Liver (tissue), 3 donors: ENCODE data around the gene AOPEP.

Source experiments
- CTCF ChIP-seq: fragments of 150-350 bp; IDR thresholded peaks from 2 replicates; pipeline ENCODE4 v1.5.1; 2017; ENCODE audit warnings: improper control_type of control experiment, low read depth, low read length; ENCODE audit not compliant: missing input control
- GABPA ChIP-seq, 2 donors: IDR thresholded peaks in 1 of 2; conservative IDR thresholded peaks in 1 of 2; 2 replicates each; pipeline ENCODE4 v1.6.1; 2016; ENCODE audit warnings: antibody characterized with exemption in 2 of 2, mild to moderate bottlenecking in 1 of 2, moderate library complexity in 1 of 2
- JUND ChIP-seq, 2 donors: IDR thresholded peaks; 2 replicates each; pipeline ENCODE4 v1.6.1; 2016; ENCODE audit warnings: antibody characterized with exemption in 2 of 2
- MAX ChIP-seq: IDR thresholded peaks from 2 replicates; pipeline ENCODE4 v1.6.1; 2016; ENCODE audit warnings: antibody characterized with exemption
- RAD21 ChIP-seq, 2 donors: IDR thresholded peaks; 2 replicates each; pipeline ENCODE4 v1.6.1; 2016; ENCODE audit warnings: antibody characterized with exemption in 2 of 2, mild to moderate bottlenecking in 2 of 2
- SP1 ChIP-seq: IDR thresholded peaks from 2 replicates; pipeline ENCODE4 v1.6.1; 2018; ENCODE audit warnings: antibody characterized with exemption, mild to moderate bottlenecking
- TAF1 ChIP-seq: conservative IDR thresholded peaks from 2 replicates; pipeline ENCODE4 v1.6.1; 2016; ENCODE audit warnings: antibody characterized with exemption, mild to moderate bottlenecking
- YY1 ChIP-seq: IDR thresholded peaks from 2 replicates; pipeline ENCODE4 v1.6.1; 2016; ENCODE audit warnings: antibody characterized with exemption, mild to moderate bottlenecking
- ZBTB33 ChIP-seq: IDR thresholded peaks from 2 replicates; pipeline ENCODE4 v1.6.1; 2016; ENCODE audit warnings: antibody characterized with exemption
- TF ChIP-seq, protein P1 (sequence below): IDR thresholded peaks from 2 replicates; pipeline ENCODE4 v1.6.1; 2016; ENCODE audit warnings: antibody characterized with exemption, mild to moderate bottlenecking
- TF ChIP-seq, protein P2 (sequence below): IDR thresholded peaks from 2 replicates; pipeline ENCODE4 v1.6.1; 2016; ENCODE audit warnings: antibody characterized with exemption
- donor health status: healthy.
- donor health status: healthy.

DNA sequence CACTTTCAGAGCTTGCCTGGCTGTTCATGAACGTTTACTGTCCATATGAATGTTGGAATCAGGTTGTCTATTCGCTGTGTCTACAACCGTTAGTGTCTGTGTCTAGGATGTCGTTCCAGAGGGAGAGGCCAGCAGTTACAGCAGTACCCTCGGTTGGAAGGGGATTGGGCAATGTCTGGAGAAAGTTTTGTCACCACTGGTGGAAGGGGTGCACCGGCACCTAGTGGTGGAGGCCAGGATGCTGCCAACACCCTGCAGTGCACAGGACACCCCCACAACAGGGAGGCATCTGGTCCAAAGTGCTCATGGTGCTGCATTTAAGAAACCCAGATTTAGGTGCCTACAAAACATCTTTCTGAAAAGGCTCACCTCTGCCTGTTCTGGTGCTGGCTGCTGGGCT is 370.3 kb downstream of the AOPEP start:
- TF ChIP-seq MAX (no peak), GABPA (IDR thresholded peaks at IDR 0.05 in 1 of 2, conservative IDR thresholded peaks at IDR 0.05 in 1 of 2) (no peak), ZBTB33 (no peak), YY1 (no peak), RAD21 (IDR thresholded peaks at IDR 0.05) (peak; percentile 76 to 82), TAF1 (no peak), CTCF (peak; percentile 36), SP1 (no peak), JUND (IDR thresholded peaks at IDR 0.05) (no peak)
- TF ChIP-seq, protein P1, sequence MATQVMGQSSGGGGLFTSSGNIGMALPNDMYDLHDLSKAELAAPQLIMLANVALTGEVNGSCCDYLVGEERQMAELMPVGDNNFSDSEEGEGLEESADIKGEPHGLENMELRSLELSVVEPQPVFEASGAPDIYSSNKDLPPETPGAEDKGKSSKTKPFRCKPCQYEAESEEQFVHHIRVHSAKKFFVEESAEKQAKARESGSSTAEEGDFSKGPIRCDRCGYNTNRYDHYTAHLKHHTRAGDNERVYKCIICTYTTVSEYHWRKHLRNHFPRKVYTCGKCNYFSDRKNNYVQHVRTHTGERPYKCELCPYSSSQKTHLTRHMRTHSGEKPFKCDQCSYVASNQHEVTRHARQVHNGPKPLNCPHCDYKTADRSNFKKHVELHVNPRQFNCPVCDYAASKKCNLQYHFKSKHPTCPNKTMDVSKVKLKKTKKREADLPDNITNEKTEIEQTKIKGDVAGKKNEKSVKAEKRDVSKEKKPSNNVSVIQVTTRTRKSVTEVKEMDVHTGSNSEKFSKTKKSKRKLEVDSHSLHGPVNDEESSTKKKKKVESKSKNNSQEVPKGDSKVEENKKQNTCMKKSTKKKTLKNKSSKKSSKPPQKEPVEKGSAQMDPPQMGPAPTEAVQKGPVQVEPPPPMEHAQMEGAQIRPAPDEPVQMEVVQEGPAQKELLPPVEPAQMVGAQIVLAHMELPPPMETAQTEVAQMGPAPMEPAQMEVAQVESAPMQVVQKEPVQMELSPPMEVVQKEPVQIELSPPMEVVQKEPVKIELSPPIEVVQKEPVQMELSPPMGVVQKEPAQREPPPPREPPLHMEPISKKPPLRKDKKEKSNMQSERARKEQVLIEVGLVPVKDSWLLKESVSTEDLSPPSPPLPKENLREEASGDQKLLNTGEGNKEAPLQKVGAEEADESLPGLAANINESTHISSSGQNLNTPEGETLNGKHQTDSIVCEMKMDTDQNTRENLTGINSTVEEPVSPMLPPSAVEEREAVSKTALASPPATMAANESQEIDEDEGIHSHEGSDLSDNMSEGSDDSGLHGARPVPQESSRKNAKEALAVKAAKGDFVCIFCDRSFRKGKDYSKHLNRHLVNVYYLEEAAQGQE = no peak
- TF ChIP-seq, protein P2, sequence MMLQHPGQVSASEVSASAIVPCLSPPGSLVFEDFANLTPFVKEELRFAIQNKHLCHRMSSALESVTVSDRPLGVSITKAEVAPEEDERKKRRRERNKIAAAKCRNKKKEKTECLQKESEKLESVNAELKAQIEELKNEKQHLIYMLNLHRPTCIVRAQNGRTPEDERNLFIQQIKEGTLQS = no peak
